NCI-H146 treated with DMSO at 0.1 percent for 48 hours (cell line): ENCODE measurements around the gene AUTS2.
A peak's percentile ranks its signal among the peaks of the same experiment; 100 is the strongest.

Source experiments
- DNase-seq: peaks from one replicate; lab custom pipeline; 2025; ENCODE audit not compliant: unreplicated experiment; lab: John Stamatoyannopoulos, UW

AUTS2 gene

DNA sequence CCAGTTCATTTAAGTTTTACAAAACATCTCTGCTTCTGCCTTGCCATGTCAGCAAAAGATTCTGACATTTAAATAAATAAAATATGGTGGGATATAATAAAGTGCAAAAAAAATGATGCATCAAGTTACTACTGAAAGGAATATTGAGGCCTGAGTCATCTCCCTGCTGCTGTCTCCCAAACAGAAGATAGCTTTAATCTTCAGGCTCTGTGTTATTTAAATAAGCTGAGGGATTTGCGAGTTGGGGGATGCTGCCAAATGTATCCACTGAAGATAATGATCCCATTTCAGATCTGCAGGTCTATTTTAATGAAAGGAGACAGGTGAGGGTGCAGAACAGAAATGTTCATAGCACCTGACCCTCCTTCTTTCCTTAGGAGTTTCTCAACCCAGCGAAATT lies 720.8 kb downstream of the AUTS2 start:
- DNase-seq: no peak

DNA sequence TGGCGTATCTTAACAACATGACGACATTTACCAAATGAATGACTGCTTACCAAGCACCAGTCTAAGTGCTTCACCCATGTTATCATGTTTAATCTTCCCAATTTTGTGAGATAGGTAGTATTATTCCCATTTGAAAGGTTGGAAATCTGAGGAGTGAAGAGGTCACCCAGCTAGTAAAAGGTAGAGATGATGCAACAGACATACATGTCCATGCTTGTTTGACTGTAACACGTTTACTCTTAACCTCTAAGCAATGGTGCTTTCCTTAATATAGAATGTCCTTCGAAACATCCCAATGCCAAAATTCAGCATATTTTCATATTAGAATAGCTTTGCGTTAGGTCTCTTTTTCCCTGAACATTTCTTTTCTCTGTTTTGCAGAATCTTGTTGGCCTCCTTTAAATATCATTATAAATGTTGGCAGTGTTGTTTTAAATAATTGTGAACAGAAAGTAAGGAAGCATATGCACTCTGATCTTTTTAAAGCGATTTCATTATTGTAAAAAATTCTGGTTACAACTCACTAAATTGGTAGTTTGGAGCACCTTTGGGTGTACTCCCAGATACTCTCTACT lies 722.8 kb downstream of the AUTS2 start:
- DNase-seq: no peak

DNA sequence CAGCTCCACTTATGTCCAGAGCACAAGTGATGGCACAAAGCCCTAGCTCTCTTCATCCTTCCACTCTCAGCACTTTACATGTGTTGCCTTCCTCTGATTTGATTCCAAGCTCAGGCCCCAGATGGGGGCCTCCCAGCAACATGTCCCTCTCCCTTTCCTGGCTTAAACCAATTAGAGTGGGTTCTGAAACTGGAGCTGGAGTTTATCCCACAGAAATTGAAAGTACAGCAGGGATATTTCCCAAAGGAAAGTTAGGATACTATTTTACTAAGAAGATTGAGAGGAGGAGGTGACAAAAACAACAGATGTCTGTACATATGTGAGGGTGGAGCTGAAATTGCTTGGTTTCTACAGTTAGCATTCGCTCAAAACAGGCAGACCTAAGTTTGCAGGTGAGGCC lies 724.6 kb downstream of the AUTS2 start:
- DNase-seq: no peak

- DNase-seq: no peak
Observed at GRCh38 chr7:70325509-70326101, 727.3 kb downstream of the AUTS2 start.

- no peak for DNase-seq
Observed at GRCh38 chr7:70334295-70334694, 736.0 kb downstream of the AUTS2 start.

- DNase-seq: no peak
Observed at GRCh38 chr7:70334871-70335270, 736.6 kb downstream of the AUTS2 start.

DNA sequence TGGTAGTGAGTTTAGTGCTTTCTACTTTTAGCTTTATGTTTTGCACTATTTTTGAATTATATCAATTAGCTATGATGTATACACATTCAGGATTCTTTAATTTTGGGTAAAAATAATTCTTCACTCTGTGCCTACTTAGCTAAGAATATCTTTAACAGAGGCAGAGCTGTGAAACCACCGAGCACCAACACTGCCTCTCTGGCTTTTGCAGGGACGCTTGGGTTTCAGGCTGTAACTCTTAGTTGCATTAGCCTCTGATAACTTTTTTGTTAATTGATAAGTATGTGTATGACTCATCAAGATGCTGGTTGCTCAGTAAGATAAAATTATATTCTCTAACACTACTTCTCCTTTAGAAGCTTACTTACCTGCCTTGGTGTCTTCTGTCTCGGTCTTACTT lies 738.3 kb downstream of the AUTS2 start:
- DNase-seq: no peak

DNA sequence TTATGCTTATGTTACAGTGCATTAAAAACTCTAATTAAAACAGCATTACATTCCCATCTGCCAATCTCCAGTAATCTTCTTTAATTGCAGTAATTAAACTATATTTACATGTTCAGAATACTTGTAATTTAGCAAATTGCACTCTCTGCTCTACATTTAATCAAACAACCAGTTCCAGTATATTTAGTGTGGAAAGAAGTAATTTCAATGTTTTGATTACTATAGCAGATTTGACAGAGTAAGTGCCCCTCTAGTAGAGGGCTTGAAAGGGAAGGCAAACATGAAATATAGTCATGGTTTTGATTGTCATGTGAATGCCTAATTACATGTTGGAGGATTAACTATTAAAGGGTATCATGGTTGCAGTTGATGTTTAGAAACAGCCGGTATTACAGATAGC lies 739.7 kb downstream of the AUTS2 start:
- peak; percentile 38 for DNase-seq

GRCh38 chr7:70340236-70340635 lies 742.0 kb downstream of the AUTS2 start:
- DNase-seq: no peak

DNA sequence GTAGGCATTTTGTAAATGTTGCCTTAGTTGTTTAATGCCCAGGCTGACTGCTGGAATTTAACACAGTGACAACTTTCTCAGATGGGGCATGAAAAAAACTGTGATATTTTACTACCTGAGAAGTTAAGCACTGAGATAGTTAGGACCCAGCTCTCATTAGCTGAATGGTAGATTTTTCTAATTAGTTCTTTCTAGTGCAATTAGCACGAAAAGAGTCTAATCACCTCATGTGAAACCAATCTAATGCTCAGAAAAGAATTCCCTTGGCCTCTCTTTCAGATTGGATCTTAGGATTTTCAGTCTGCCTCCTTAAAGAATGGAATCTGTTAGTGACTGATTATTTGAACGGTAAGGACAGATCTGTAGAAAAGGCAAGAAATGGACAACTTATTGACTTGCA lies 743.2 kb downstream of the AUTS2 start:
- no peak for DNase-seq

GRCh38 chr7:70343519-70343918 lies 745.2 kb downstream of the AUTS2 start:
- DNase-seq: no peak

DNA sequence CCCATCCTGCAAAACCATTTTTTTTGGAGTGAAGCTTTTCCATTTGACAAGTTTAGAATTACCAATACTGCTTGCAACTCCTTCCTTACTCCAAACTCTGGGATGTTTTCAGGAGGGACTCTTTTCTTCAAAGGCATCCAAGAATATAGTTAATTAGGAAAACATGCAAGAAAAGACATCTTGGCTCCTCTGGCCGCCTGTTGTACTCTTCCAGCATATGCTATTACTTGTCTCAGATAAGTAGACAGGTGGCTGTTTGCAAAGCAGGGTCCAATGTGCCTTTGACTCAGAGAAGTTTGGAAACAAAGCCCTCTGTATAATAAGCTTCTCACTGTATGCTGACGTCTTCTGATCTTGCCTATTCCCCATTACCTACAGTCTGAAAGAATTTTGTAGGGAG lies 746.5 kb downstream of the AUTS2 start:
- no peak for DNase-seq

GRCh38 chr7:70346844-70347462 lies 748.7 kb downstream of the AUTS2 start:
- no peak for DNase-seq

GRCh38 chr7:70347463-70348254 lies 749.4 kb downstream of the AUTS2 start:
- DNase-seq: no peak

DNA sequence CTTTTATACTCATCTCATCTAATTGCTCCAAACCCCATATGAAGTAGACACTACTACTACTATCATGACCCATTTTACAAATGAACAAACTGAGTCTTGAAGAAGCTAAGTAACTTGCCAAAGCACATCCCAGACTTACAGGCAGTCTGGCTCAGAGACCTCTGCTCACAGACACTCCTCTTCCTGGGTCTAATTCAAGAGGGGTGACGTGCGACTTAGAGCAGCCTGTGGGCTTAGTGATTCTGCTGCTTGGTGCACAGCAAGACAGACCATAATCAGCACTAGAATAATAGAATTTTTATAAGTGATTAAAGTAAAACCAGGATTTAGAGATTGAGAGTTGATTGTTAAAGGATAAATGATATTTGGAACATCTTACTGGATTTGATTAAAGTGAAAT lies 750.8 kb downstream of the AUTS2 start:
- no peak for DNase-seq

- DNase-seq: no peak
Observed at GRCh38 chr7:70349819-70350218, 751.5 kb downstream of the AUTS2 start.

DNA sequence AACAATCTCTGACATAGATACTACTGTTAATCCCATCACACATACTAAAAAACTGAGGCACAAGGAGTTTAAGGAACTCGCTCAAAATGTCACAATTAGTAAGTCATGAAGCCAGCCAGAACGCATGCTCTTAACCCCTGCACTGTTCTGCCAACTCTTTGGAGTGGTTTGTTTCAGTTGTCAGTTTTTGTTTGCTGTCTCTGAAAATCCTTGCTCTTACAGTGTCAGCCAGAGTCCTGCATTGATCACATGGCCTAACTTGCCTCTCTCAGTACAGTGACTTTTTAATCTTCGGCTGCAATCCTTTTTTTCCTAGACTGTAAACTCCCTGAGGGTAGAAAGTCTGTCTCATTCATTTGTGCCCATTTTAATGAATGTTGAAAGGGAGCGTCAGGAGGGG lies 753.8 kb downstream of the AUTS2 start:
- no peak for DNase-seq

DNA sequence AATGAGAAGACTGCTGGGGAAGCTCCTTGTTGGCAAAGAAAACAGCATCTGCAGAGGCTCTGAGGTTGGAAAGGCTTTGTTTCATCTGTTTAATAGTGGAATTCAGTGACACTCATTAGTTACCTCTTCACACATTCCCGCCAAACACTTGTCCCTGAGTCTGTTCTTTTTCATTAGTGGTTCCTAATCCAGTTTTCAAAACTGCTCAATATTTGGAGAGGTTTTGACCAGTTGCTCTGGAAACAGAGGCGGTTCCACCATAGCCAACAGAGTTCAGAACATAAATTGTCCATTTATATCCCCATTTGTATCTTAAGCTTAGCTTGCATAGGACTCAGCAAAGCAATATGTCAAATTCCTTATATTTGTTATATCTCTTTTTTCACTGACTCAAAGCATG lies 754.6 kb downstream of the AUTS2 start:
- no peak for DNase-seq

DNA sequence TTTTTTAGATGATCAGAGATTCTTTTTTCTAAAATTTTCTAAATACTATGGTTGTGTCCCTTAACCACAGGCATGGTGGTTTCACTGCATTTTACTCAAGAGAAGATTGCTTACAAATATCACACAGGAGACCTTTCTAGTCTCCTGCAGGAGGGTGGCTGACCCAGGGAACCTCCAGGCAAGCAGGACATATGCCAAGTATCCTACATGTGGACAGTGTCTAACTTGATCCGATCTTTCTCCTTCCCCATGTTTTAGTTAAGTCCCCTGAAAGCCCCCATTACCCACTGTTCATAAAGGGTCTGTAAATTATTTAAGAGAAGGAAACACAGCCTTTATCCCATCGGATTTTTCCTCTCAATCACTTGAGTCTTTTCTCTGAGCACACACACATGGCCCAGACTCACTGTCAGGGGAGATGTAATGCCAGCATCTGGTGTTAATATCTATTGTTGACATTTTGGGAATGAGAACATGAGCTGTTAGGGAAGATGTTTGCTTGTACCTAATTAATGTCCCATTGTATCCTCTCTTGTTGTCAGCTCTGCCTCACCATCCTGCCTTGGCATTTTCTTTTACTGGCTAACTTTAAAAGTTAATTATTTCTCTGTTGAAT lies 755.2 kb downstream of the AUTS2 start:
- no peak for DNase-seq

DNA sequence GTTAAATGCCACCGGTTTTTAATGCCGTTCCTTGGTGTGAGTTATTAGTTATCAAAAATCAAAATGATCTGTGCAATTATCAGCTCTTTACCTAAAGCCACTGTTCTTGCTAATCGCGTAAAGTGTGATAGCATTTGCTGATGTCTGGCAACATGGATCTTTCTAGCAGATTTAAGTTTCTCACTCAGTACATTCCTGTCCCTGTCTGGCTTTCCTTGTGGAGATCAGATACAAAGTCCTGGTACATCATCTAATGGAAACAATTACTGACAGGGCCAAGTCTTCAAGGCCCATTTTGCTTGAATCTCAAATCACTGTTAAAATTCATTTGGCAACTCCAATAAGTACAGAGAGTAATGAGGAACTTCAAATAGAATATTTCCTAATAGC lies 755.7 kb downstream of the AUTS2 start:
- DNase-seq: no peak

DNA sequence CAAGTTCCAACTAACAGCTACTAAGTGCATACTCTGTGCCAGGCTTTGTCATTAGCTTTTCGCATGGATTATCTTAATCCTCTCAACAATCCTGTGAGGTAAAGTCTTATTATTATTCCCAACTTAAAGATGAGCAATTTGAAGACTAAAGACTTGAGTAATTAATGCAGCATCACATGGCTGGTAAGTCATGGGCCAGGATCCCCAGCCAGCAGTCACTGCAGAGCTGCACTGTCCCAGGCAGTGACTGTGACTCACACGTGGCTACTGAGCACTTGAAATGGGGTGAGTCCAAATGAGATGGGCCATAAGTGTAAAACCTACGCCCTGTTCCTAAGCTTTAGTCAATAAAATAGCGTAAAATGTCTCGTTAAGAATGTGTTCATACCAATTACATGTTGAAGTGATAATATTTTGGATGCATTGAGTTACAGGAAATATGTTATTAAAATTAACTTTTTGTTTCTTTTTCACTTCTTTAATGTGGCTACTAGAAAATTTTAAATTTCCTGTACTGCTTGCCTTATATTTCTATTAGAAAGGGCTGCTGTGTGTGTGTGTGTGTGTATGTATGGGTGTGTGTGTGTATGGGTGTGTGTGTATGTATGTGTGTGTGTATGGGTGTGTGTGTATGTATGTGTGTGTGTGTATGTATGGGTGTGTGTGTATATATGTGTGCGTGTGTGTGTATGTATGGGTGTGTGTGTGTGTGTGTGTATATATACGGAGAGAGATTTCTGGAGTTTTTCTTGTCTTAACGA lies 756.3 kb downstream of the AUTS2 start:
- DNase-seq: no peak
